GM23248 (cell line): Measurements from ENCODE around the gene TNS3. TPM values are rescaled to one million over a fixed set of nuclear protein-coding genes. Genes with fewer than 3 reads are reported as not detected.

ENCODE experiments used
- DNase-seq: peaks from one replicate; pipeline ENCODE4 v3.0.0-alpha.2; 2015
- H2AFZ ChIP-seq: fragments of 200-600 bp; sonication (generic); 2 replicates; pipeline ENCODE4 v1.6.1; 2016; ENCODE audit warnings: antibody characterized with exemption
- H3F3A ChIP-seq: fragments of 200-600 bp; sonication (generic); 2 replicates; pipeline ENCODE4 v1.6.1; 2016; ENCODE audit warnings: mild to moderate bottlenecking, antibody characterized with exemption, mixed run types; ENCODE audit not compliant: insufficient read depth
- H3K27ac ChIP-seq: fragments of 200-600 bp; sonication (generic); 2 replicates; pipeline ENCODE4 v1.5.1; 2016; ENCODE audit warnings: mild to moderate bottlenecking
- H3K27me3 ChIP-seq: fragments of 200-600 bp; sonication (generic); replicated peaks from 2 replicates; pipeline ENCODE4 v1.6.1; 2016; ENCODE audit warnings: mild to moderate bottlenecking; ENCODE audit not compliant: insufficient read depth
- H3K36me3 ChIP-seq: fragments of 200-600 bp; sonication (generic); 2 replicates; pipeline ENCODE4 v1.6.1; 2016; ENCODE audit warnings: low read depth, mild to moderate bottlenecking
- H3K4me1 ChIP-seq: fragments of 200-600 bp; sonication (generic); 2 replicates; pipeline ENCODE4 v1.6.1; 2016; ENCODE audit warnings: mild to moderate bottlenecking; ENCODE audit not compliant: insufficient read depth
- H3K4me2 ChIP-seq: fragments of 200-600 bp; sonication (generic); one replicate; pipeline ENCODE4 v1.6.1; 2016; ENCODE audit warnings: mild to moderate bottlenecking; ENCODE audit not compliant: unreplicated experiment
- H3K4me3 ChIP-seq: fragments of 200-600 bp; sonication (generic); 2 replicates; pipeline ENCODE4 v1.5.1; 2016; ENCODE audit warnings: mild to moderate bottlenecking
- H3K79me2 ChIP-seq: fragments of 200-600 bp; sonication (generic); 2 replicates; pipeline ENCODE4 v1.6.1; 2016; ENCODE audit warnings: mild to moderate bottlenecking; ENCODE audit not compliant: insufficient read depth
- H3K9ac ChIP-seq: fragments of 200-600 bp; sonication (generic); 2 replicates; pipeline ENCODE4 v1.6.1; 2016; ENCODE audit warnings: mild to moderate bottlenecking
- H3K9me2 ChIP-seq: fragments of 200-600 bp; sonication (generic); 2 replicates; pipeline ENCODE4 v1.6.1; 2016; ENCODE audit warnings: mixed run types, mild to moderate bottlenecking, moderate library complexity; ENCODE audit not compliant: insufficient read depth
- H3K9me3 ChIP-seq: fragments of 200-600 bp; sonication (generic); one replicate; pipeline ENCODE4 v1.6.1; 2017; ENCODE audit warnings: low read depth
- H4K20me1 ChIP-seq: fragments of 200-600 bp; sonication (generic); 2 replicates; pipeline ENCODE4 v1.6.0; 2016; ENCODE audit not compliant: insufficient read depth
- EZH2 ChIP-seq: fragments of 200-600 bp; sonication (generic); IDR thresholded peaks from 2 replicates; pipeline ENCODE4 v1.6.1; 2018; ENCODE audit warnings: antibody characterized with exemption, mild to moderate bottlenecking; ENCODE audit not compliant: insufficient read depth, poor library complexity, severe bottlenecking
- EZH2phosphoT487 ChIP-seq: fragments of 200-600 bp; sonication (generic); IDR thresholded peaks from 2 replicates; pipeline ENCODE4 v1.6.1; 2018; ENCODE audit warnings: antibody characterized with exemption, moderate library complexity, mild to moderate bottlenecking, low read depth; ENCODE audit not compliant: insufficient read depth
- WGBS, 2 experiments: methylation state at CpG; one replicate each; pipeline ENCODE4 v1.1.6; 2015 to 2017; ENCODE audit warnings: low lambda C conversion rate in 2 of 2, low coverage in 1 of 2; ENCODE audit errors: missing lambda C conversion rate in 2 of 2; 5-methylcytosine and 5-hydroxymethylcytosine counted together
- in situ Hi-C: fragments of 300-500 bp; cut with MboI; formaldehyde crosslinking; loops from 2 replicates; pipeline ENCODE4 v1.15.0; 2020
- polyA plus RNA-seq: library from polyadenylated mRNA; unstranded; fragments of >200 nt; fragmentation: Nextera tagmentation; extraction: Ambion mirVana; gene quantifications from 2 replicates; pipeline ENCODE4 v1.2.1, GENCODE V29; 2016
- total RNA-seq: library from RNA; depleted of rRNA; stranded (reverse); fragments of >200 nt; shearing (Covaris generic); gene quantifications from 2 replicates; pipeline ENCODE4 v1.2.3, GENCODE V29; 2014

The TNS3 gene
- total and polyA plus RNA-seq, 2 experiments from 2014 or later, result 18.6 to 47.0 TPM

DNA sequence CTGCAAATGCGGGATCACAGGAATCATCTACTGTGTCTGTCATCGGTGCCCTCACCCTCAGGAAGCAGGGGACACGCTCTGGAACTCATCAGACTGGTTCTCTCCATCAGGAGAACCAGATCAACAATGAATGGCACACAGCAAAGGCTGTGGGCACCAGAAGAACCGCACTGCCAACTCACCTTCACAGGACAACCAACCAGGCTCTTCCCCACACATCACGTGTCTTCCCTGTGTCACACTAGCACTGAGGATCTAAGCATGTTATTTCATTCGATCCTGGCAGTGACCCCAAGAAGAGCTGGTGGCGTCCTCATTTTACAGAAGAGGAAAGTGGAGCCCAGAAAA, 106.1 kb downstream of the TNS3 start:
- Histone ChIP-seq H3K27me3 (no peaks in the 10 kb centered on the region), H4K20me1 (no peaks in the 10 kb centered on the region), H3K9me2 (no peaks in the 10 kb centered on the region), H3K4me1 (peaks cover 24% of the 10 kb centered on the region), H3K9ac (no peak overlapping the region), H3K4me3 (no peak overlapping the region), H3K36me3 (no peaks in the 10 kb centered on the region), H3K79me2 (peaks cover 49% of the 10 kb centered on the region), H2AFZ (no peak overlapping the region), H3K27ac (no peak overlapping the region), H3K9me3 (no peaks in the 10 kb centered on the region), H3K4me2 (peak overlapping the region; percentile 35), H3F3A (peaks cover 16% of the 10 kb centered on the region)
- DNase-seq, result no peak
- in situ Hi-C loops, result no loop called here
- WGBS, 2 experiments, result 89 to 91% methylated on average over 7 of the region's 7 CpGs
- TF ChIP-seq EZH2 (no peak), EZH2phosphoT487 (no peak)

DNA sequence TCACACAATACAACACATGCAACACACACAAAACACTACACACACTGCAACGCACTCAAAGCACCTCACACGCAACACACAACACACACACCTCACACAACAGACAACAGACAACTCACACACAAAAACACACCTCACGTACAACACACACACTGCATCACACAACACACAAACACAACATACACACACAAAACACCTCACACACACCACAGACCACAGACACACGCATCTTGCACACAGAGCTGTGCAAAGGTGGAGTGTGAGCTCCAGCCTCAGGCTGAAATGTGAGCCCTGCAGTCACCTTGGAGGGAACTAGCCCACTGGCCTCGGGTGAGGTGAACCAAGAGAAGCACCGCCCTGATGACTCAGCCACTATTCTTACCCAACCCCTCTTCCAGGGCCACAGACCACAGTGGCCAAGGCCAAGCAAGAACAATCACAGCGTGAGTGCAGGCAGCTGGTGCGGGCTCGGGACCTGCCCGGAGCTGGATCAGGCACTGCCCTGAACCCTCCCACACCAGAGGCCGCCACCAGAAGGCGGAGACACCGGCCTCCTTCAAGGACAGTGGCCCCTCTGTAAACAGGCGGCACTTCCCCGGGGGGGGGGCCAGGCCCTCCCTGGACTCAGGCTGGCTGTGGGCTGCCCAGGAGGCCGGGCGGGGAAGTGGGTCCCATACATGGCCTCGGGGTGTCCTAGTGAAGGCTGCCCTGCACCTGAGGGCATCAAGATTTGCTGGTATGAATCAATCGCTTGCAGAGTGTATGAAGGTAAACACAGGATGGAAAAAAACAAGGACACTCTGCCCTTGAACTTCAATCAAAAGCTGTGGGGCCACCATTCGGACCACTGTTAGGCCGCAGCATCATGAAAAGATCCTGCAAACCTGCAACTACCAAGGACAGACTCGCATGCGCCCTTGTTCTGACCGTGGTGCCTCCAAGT, 106.7 kb downstream of the TNS3 start:
- Histone ChIP-seq H4K20me1 (no peaks in the 10 kb centered on the region), H3K27ac (0 out of 2 replicates have a peak overlapping the region, but pooled peaks have one; percentile 22), H3K36me3 (no peaks in the 10 kb centered on the region), H3K4me2 (peak overlapping the region; percentile 35), H3K9ac (peak overlapping the region; percentile 39; the same call in 1 of the 2 replicates), H2AFZ (no peak overlapping the region), H3F3A (peaks cover 14% of the 10 kb centered on the region), H3K4me1 (peaks cover 21% of the 10 kb centered on the region), H3K9me3 (no peaks in the 10 kb centered on the region), H3K27me3 (no peaks in the 10 kb centered on the region), H3K9me2 (no peaks in the 10 kb centered on the region), H3K4me3 (no peak overlapping the region), H3K79me2 (peaks cover 45% of the 10 kb centered on the region)
- DNase-seq, result peak; percentile 98
- TF ChIP-seq EZH2phosphoT487, result no peak
- no peak for TF ChIP-seq EZH2
- WGBS, 2 experiments, result 45 to 49% methylated on average over 23 of the region's 24 CpGs
- in situ Hi-C loops, result no loop called here

DNA sequence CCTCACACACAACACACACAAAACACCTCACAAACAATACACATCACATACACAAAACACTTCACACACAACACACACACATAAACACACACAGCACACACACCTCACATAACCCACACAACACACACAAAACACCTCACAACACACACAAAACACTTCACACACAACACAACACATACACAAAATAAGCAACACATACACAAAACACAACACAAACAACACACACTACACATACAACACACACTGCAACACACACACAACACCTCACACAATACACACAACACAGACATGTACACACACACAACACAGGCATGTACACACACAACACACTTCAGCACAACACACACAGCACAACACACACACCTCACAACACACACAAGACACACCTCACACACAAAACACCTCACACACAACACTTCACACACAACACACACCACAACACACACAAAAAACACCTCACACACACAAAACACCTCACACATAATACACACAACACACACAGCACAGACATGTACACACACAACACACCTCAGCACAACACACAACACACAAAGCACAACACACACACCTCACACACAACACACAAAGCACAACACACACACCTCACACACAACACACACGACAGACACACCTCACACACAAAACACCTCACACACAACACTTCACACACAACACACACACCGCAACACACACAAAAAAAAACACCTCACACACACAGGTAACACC, 107.5 kb downstream of the TNS3 start:
- WGBS, 2 experiments, result 79 to 100% methylated on average over 2 of the region's 2 CpGs
- H4K20me1 ChIP-seq, result no peaks in the 10 kb centered on the region
- peaks cover 14% of the 10 kb centered on the region for H3F3A ChIP-seq
- no peaks in the 10 kb centered on the region for H3K9me2 ChIP-seq
- no peak for DNase-seq
- H3K27me3 ChIP-seq, result no peaks in the 10 kb centered on the region
- no peak overlapping the region for H3K4me3 ChIP-seq
- H3K27ac ChIP-seq, result no peak overlapping the region
- in situ Hi-C loops, result no loop called here
- no peak overlapping the region for H3K9ac ChIP-seq
- H3K36me3 ChIP-seq, result no peaks in the 10 kb centered on the region
- peaks cover 45% of the 10 kb centered on the region for H3K79me2 ChIP-seq
- H2AFZ ChIP-seq, result no peak overlapping the region
- H3K4me2 ChIP-seq, result peak overlapping the region; percentile 26
- H3K4me1 ChIP-seq, result peaks cover 21% of the 10 kb centered on the region
- no peak for TF ChIP-seq EZH2
- TF ChIP-seq EZH2phosphoT487, result no peak
- no peaks in the 10 kb centered on the region for H3K9me3 ChIP-seq

DNA sequence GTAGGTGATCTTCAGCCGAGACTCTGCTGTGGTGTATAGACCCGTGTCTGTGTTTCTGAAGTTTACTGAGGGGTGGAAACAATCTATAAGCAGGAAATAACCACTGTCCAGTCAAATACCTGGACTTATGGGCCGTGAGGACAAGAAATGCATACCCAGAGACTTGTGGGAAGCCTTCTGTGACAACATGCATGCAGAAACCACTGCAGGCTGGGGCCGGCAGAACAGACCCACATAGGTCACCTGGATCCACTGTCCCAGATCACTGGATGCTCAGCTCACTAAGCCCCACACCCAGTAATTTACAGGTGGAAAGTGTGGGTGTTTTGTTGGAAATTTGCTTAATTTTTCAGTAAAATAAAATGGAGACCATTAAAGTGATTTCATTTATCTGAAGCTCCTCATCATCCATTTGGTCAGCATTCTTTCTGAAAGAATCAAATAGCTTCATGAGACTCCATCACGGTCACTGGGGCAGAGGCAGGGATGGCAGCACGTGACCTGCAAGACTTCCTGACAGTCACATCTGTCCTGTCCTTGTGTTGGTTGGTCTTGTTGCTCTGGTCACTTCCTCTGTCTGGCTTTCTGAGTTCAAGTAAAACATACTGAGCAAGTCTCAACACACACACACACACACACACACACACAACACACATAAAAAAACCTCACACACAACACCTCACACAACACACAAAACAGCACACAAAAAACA, 108.3 kb downstream of the TNS3 start:
- no peaks in the 10 kb centered on the region for H3K27me3 ChIP-seq
- H3F3A ChIP-seq, result peaks cover 14% of the 10 kb centered on the region
- no peak overlapping the region for H3K4me2 ChIP-seq
- peak; percentile 38 for DNase-seq
- in situ Hi-C loops, result no loop called here
- no peaks in the 10 kb centered on the region for H4K20me1 ChIP-seq
- no peaks in the 10 kb centered on the region for H3K36me3 ChIP-seq
- H3K9me2 ChIP-seq, result no peaks in the 10 kb centered on the region
- no peak overlapping the region for H3K4me3 ChIP-seq
- H3K4me1 ChIP-seq, result peaks cover 21% of the 10 kb centered on the region
- peaks cover 45% of the 10 kb centered on the region for H3K79me2 ChIP-seq
- no peak overlapping the region for H3K9ac ChIP-seq
- no peak overlapping the region for H2AFZ ChIP-seq
- WGBS, 2 experiments, result 83 to 84% methylated on average over 6 of the region's 6 CpGs
- H3K27ac ChIP-seq, result no peak overlapping the region
- H3K9me3 ChIP-seq, result no peaks in the 10 kb centered on the region
- TF ChIP-seq EZH2 (no peak), EZH2phosphoT487 (no peak)
